HG03196 (cell line): Measurements from ENCODE around the gene RAI14.

ENCODE experiments used
- ATAC-seq: cut with Tn5 transposase; IDR thresholded peaks from one replicate; pipeline ENCODE4 v1.9.1; 2021; ENCODE audit not compliant: unreplicated experiment

RAI14 gene

DNA sequence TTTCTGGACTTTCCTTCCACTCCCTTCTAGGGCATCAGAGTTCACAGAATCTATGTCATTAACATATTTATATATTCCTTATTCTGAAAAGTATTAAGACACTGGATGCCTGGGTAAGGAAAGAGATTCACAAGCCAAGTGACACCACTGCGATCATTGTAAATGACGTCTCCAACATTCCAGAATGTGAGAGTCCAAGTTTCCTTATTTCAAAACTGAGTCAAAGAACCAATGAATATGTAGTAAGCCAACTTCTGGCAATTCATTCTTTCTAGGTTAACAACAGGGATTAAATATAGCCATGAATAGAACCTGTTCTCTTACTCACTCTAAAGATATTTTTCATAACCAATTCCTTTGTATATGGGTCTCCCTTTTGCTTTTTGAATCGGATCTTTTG, 18.1 kb downstream of the RAI14 start:
- no peak for ATAC-seq

GRCh38 chr5:34675857-34676256, 19.7 kb downstream of the RAI14 start:
- no peak for ATAC-seq

DNA sequence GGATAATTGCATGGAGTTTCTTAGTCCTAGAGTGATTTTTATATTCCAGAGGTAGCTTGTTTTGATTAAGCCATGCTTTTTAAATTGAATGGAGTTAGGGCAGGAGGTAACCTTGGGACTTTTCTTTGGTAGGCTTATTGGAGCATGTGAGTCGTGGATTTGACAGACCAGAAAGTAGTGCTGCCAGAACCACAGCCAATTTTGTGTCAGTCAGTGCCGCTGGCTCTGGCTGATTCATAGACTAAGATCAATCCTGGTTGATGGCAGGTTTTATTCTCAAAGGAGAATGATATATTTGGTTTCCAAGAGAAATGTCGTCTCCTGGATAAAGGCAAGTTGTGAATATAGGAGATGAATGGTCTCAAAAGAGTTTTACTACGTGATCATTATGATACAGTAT, 20.3 kb downstream of the RAI14 start:
- no peak for ATAC-seq

DNA sequence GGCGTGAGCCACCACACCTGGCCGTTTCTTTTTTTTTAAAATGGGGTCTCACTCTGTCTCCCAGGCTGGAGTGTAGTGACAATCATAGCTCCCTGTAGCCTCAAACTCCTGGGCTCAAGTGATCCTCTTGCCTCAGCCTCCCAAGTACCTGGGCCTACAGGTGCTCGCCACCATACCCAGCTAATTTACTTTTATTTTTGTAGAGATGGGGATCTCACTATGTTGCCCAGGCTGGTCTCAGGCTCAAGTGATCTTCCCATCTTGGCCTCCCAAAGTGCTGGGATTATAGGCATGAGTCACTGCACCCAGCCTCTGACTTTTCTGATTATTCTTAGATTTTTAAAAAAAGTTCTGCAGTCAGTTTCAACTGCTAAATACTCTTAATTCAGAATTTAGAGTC, 21.3 kb downstream of the RAI14 start:
- no peak for ATAC-seq

DNA sequence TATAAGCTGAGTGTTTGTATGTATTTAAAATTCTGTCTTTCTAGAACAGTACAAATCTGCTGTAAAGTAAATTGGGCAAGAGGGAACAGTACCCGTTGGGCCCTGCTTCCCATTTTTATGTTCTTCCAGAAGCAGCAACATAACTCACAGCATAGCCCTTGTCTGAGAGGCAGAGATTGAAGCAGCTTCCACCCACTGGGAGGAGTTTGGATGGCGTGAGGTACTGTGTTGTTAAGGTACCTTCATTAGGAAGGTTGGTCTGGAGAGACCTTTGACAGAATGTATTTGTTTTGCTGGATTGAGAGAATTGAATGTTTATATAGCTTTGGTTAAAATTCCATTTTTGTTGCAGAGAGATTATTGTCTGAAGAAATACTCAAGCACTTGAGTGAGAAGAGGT, 24.8 kb downstream of the RAI14 start:
- ATAC-seq: no peak

DNA sequence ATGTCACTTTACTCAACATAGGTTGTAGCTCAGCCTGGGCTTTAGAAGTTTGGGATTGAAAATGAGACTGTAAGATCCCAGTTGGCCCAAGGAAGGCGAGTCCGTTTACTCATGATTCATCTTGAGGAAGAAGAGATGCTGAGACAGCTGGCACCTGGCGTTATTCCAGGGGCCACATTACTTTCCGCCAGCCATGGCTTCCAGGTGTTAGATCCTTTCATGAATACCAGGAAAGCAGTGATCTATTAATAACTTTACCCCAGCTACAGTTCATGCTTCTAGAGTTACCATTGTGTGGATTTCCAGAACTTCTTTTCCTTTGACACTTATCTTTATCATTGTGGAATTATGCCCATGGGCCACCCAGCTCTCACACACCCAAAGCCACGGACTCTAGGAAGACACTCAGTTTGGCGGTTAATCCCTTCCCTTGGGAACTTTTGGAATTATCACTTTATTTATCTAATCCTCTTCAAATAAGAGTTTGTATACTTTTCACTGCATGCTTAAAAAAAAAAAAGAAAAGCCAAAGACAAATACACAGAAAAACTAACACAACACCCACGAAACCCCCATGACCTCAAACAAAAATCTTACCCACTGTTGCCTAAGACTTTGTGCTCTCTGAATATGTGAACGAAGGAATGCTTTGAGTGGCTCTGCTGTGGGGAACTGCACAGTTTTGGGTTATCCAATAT, 26.9 kb downstream of the RAI14 start:
- no peak for ATAC-seq

- ATAC-seq: no peak
Measured at GRCh38 chr5:34684281-34684979, 28.3 kb downstream of the RAI14 start.

DNA sequence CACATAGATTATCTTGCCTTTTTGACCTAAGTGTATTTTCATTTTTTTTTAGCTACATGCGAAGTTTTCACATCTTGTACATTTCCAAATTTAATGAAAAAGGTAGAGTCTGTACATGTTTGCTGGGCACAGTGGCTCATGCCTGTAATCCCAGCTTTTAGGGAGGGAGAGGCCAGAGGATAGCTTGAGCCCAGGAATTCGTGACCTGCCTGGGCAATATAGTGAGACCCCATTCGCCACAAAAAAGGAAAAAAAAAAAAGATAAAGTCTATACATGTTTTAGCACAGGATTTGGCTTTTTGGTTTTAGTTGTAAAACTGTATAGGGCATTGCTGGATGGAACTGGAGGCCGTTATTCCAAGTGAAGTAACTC, 28.8 kb downstream of the RAI14 start:
- no peak for ATAC-seq

- no peak for ATAC-seq
Measured at GRCh38 chr5:34685485-34686165, 29.5 kb downstream of the RAI14 start.

DNA sequence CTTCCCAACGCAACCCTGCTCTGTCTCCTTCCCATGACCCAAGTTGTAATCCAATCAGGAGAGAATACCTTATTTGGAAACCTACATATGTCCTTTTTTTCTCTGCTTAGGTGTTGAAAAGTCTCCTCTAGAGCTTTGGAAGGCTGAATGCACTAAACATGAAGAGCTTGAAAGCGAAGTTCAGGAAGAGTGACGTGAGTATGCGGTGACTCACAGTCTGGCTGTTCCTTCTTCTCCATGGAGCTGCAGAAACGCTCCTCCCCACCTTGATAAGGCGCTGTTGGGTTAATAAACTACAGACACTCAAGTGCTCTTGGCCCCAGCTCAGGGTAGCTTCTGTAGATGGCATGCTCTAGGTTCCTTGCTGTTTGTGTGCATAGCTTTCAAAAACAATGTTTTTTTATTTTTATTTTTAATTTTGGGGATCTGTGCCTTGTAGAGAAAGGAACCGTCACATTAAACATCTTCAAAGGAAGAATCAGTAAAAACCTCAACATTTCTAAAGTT, 30.7 kb downstream of the RAI14 start:
- no peak for ATAC-seq

- ATAC-seq: no peak
Measured at GRCh38 chr5:34687269-34688011, 31.3 kb downstream of the RAI14 start.

GRCh38 chr5:34688015-34688810, 32.1 kb downstream of the RAI14 start:
- no peak for ATAC-seq

- ATAC-seq: no peak
Measured at GRCh38 chr5:34690301-34690700, 34.2 kb downstream of the RAI14 start.

GRCh38 chr5:34690898-34691297, 34.8 kb downstream of the RAI14 start:
- no peak for ATAC-seq

DNA sequence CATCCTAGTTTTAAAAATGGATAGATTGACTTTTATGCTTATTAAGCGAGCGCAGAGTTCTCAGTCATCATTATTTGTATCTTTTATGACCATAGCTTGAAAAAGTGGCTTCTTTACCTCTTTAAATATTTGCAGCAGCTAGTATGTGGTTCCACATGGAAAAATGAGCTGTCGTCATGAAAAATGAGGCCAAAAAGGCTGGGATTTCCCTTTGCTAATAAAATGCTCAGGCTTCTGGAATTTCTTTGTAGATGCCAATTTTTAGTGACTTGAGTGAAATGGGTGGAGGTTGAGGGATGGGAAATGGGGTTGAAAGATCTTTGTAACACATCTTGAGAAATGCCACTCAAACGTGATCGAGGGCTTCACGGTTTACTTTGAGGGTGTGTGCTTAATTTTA, 35.2 kb downstream of the RAI14 start:
- ATAC-seq: no peak

DNA sequence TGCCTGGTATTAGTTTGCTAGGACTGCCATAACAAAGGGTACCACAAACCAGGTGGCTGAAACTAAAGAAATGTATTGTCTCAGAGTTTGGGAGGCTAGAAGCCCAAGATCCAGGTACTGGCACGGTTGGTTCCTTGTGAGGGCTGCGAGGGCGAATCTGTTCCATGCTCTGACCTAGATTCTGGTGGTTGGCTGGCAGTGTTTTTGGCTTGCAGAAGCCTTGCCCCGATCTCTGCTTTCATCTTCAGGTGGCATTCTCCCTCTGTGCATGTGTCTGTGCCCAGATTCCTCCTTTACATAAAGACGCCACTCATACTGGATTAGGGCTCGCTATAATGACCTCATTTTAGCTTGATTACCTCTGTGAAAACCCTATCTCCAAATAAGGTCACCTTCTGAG, 36.7 kb downstream of the RAI14 start:
- no peak for ATAC-seq

DNA sequence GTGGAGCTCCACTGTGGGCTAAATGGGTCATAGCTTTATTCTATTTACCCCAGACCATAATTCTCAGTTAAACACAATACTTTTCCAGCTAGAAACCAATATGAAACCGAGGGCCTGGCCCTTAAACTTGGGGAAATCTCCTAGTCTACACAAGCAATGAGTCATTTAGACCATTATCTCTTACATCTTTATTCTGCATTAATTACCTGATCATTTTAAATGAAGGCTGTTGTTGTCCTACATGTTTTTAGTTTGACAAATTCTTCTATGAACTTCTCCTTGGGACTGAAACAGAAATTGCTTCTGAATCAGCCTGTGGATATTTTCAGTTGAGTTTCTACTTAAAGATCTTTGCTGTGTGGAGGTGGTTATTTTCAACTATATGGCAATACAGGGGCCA, 37.9 kb downstream of the RAI14 start:
- ATAC-seq: no peak

DNA sequence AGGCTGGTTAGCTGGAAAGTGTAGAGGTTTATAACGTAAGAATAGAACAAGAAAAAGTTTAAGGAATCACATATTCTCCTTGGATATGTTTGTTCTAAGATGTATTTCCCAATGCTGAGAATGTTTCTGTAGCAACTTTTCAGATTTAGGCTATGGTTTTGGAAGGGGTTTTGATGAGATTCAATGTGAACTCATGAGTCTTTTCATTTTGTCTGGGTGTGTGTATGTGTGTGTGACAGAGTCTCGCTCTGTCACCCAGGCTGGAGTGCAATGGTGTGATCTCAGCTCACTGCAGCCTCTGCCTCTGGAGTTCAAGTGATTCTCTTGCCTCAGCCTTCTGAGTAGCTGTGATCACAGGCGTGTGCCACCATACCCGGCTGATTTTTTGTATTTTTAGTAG, 38.6 kb downstream of the RAI14 start:
- ATAC-seq: no peak

- no peak for ATAC-seq
Measured at GRCh38 chr5:34695275-34696027, 39.3 kb downstream of the RAI14 start.
